Measurements from ENCODE around the gene PLIN5. TPM values are rescaled to one million over a fixed set of nuclear protein-coding genes. Genes with fewer than 3 reads are reported as not detected.

The PLIN5 gene
- total RNA-seq, 2 experiments from 2014 or later, result 0.27 TPM; not detected in 1

DNA sequence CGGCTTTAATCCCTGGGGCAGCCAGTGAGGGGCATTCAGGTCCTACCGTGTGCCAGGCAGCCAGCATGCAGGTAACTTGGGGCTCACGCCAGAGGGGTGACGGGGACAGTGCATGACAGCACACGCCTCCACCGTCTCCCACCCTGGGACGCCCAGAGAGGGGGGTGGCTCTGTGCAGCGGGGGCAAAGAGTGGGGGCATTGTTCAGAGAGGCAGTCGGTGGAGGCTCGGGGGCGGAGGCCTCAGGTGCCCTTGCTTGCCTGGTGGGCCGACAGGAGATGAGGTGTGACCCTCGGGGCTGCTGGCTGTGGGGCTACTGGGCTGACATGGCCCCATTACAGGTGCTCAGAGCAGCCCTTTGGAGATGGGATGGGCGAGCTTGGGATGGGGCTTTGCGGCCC is 35.2 kb downstream of the PLIN5 start:
- TF ChIP-seq, protein P1, sequence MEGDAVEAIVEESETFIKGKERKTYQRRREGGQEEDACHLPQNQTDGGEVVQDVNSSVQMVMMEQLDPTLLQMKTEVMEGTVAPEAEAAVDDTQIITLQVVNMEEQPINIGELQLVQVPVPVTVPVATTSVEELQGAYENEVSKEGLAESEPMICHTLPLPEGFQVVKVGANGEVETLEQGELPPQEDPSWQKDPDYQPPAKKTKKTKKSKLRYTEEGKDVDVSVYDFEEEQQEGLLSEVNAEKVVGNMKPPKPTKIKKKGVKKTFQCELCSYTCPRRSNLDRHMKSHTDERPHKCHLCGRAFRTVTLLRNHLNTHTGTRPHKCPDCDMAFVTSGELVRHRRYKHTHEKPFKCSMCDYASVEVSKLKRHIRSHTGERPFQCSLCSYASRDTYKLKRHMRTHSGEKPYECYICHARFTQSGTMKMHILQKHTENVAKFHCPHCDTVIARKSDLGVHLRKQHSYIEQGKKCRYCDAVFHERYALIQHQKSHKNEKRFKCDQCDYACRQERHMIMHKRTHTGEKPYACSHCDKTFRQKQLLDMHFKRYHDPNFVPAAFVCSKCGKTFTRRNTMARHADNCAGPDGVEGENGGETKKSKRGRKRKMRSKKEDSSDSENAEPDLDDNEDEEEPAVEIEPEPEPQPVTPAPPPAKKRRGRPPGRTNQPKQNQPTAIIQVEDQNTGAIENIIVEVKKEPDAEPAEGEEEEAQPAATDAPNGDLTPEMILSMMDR (IDR thresholded peaks at IDR 0.05), result no peak
- intact Hi-C loops (cut with micrococcal nuclease), result no loop called here
- H3K27me3 Mint-ChIP-seq, result no peaks in the 10 kb centered on the region
- ATAC-seq (no peak), DNase-seq (no peak)
- no peak overlapping the region for H3K4me3 Mint-ChIP-seq
- CTCF ChIA-PET, result no interaction called here
- POLR2A ChIA-PET, result no interaction called here
- no peaks in the 10 kb centered on the region for H3K9me3 Mint-ChIP-seq
- no peaks in the 10 kb centered on the region for H3K4me1 Mint-ChIP-seq (ENCODE audit: low read depth)
- no peaks in the 10 kb centered on the region for H3K36me3 Mint-ChIP-seq (ENCODE audit: low read depth)
- H3K27ac Mint-ChIP-seq, result no peak overlapping the region

DNA sequence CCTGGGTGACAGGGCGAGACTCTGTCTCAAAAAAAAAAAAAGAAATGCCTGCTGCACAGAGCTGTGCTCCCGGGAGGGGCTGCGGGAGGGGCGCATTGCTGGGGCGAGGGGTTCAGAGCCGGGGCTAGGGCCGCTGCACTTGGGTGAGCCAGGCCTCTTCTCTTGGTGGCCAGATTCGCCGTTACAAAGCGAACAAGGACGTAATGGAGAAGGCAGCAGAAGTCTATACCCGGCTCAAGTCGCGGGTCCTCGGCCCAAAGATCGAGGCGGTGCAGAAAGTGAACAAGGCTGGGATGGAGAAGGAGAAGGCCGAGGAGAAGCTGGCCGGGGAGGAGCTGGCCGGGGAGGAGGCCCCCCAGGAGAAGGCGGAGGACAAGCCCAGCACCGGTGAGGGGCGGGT is 35.7 kb downstream of the PLIN5 start:
- intact Hi-C loops (cut with micrococcal nuclease), result no loop called here
- Mint-ChIP-seq H3K27ac (no peak overlapping the region), H3K4me1 (ENCODE audit: low read depth) (no peaks in the 10 kb centered on the region), H3K27me3 (no peaks in the 10 kb centered on the region), H3K36me3 (ENCODE audit: low read depth) (no peaks in the 10 kb centered on the region), H3K4me3 (no peak overlapping the region), H3K9me3 (no peaks in the 10 kb centered on the region)
- ATAC-seq (no peak), DNase-seq (no peak)
- ChIA-PET POLR2A (no interaction called here), CTCF (no interaction called here)
- TF ChIP-seq, protein P1 (IDR thresholded peaks at IDR 0.05), result no peak

DNA sequence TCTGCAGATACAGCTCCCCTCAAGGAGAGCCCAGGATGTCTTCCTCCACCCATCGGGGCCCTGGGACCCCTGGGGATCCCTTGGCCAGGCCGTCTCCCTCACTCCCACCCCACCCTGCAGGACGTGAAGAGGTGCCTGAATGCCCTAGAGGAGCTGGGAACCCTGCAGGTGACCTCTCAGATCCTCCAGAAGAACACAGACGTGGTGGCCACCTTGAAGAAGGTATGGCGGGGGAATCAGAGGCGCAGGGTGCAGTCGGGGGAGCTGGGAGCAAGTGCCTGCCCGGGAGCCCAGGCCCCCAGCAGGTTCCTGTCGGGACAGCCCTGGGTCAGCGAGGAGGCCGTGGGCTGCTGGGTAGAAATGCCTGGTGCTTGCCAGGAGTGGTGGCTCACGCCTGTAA is 36.3 kb downstream of the PLIN5 start:
- H3K27ac Mint-ChIP-seq, result no peak overlapping the region
- no peak for DNase-seq
- H3K4me3 Mint-ChIP-seq, result no peak overlapping the region
- H3K27me3 Mint-ChIP-seq, result no peaks in the 10 kb centered on the region
- H3K4me1 Mint-ChIP-seq (ENCODE audit: low read depth), result no peaks in the 10 kb centered on the region
- TF ChIP-seq, protein P1 (IDR thresholded peaks at IDR 0.05), result no peak
- intact Hi-C loops (cut with micrococcal nuclease), result no loop called here
- ChIA-PET POLR2A (no interaction called here), CTCF (no interaction called here)
- no peaks in the 10 kb centered on the region for H3K36me3 Mint-ChIP-seq (ENCODE audit: low read depth)
- ATAC-seq, result no peak
- no peaks in the 10 kb centered on the region for H3K9me3 Mint-ChIP-seq

DNA sequence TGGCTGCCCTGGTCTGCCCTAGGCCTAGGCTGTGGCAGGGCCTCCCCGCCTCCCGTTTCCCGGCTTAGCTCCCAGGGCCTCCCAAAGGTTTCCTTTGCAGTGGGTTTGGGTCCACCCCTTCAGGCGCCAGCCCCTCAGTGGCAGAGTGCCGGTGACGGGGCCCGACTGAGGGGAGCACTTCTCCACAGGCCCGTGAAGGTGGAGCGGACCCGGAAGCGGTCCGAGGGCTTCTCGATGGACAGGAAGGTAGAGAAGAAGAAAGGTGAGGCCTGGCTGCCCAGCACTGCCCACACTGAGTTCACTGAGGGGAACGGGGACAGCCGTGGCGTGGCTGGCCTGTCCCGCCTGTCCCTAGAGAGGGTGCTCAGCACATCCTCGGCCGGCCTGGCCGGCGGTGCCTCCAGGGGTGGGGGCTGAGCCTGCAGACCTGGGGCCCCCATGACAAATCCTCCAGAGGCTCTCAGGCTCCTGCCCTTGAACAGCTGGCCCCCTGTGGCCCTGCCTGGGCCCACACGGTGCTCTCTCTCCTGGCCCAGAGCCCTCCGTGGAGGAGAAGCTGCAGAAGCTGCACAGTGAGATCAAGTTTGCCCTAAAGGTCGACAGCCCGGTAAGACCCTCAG is 37.1 kb downstream of the PLIN5 start:
- H3K27me3 Mint-ChIP-seq, result no peaks in the 10 kb centered on the region
- TF ChIP-seq, protein P1 (IDR thresholded peaks at IDR 0.05), result no peak
- H3K9me3 Mint-ChIP-seq, result no peaks in the 10 kb centered on the region
- no peak overlapping the region for H3K27ac Mint-ChIP-seq
- H3K36me3 Mint-ChIP-seq (ENCODE audit: low read depth), result no peaks in the 10 kb centered on the region
- DNase-seq, result no peak
- H3K4me1 Mint-ChIP-seq (ENCODE audit: low read depth), result no peaks in the 10 kb centered on the region
- no peak overlapping the region for H3K4me3 Mint-ChIP-seq
- ATAC-seq, result no peak
- intact Hi-C loops (cut with micrococcal nuclease), result no loop called here
- ChIA-PET POLR2A (interaction anchor here (0.9 kb wide), 1 partner anchor 28 kb away, joined by 3 read pairs; no protein-coding TSS in a partner anchor), CTCF (no interaction called here)

DNA sequence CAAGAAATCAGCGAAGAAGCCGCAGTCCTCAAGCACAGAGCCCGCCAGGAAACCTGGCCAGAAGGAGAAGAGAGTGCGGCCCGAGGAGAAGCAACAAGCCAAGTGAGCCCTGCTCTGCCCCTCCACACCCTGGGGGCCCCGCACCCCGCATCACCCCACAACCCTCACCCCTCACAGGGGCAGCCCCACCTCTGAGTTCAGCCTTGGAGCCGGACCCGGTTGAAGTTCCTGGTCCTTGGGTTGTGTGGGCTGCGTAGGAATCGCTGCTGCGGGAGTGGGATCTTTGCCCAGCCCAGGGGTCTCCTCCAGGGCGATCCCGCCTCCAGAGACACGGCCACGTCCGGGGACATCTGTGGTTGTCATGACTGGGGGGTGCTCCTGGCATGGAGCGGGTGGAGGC is 38.7 kb downstream of the PLIN5 start:
- Mint-ChIP-seq H3K9me3 (no peaks in the 10 kb centered on the region), H3K27ac (no peak overlapping the region), H3K27me3 (no peaks in the 10 kb centered on the region), H3K4me1 (ENCODE audit: low read depth) (no peaks in the 10 kb centered on the region), H3K4me3 (no peak overlapping the region), H3K36me3 (ENCODE audit: low read depth) (no peaks in the 10 kb centered on the region)
- ATAC-seq (no peak), DNase-seq (no peak)
- TF ChIP-seq, protein P1 (IDR thresholded peaks at IDR 0.05), result no peak
- CTCF ChIA-PET, result no interaction called here
- intact Hi-C loops (cut with micrococcal nuclease), result no loop called here
- POLR2A ChIA-PET, result no interaction called here
